Body of pancreas (tissue), 4 donors: ENCODE results near the gene AIP.

ENCODE experiments used
- CTCF ChIP-seq, 7 experiments: fragments of 450-650 bp in 4 of 7; fragments of 200-600 bp in 3 of 7; sonication (generic) in 3 of 7; IDR thresholded peaks; one replicate each; pipeline ENCODE4 v1.5.1; 2016 to 2019; ENCODE audit warnings: antibody characterized with exemption in 7 of 7
- POLR2A ChIP-seq, 3 donors: fragments of 450-650 bp; IDR thresholded peaks; one replicate each; pipeline ENCODE4 v1.6.1; 2016; ENCODE audit warnings: antibody characterized with exemption in 3 of 3, mild to moderate bottlenecking in 2 of 3

- TF ChIP-seq POLR2A (IDR thresholded peaks at IDR 0.05) (no peak), CTCF (IDR thresholded peaks at IDR 0.05) (no peak)
Measured at GRCh38 chr11:67489885-67490726, 7.3 kb downstream of the AIP start.
